22Rv1 (cell line): ENCODE measurements around the gene HUWE1.

Experiments
- CTCF ChIP-seq: fragments of 450-650 bp; IDR thresholded peaks from 2 replicates; pipeline ENCODE4 v1.5.1; 2017; ENCODE audit warnings: mild to moderate bottlenecking
- ZFX ChIP-seq: fragments of 450-650 bp; IDR thresholded peaks from 2 replicates; pipeline ENCODE4 v1.6.1; 2017; ENCODE audit warnings: antibody characterized with exemption, borderline replicate concordance

- TF ChIP-seq CTCF (no peak), ZFX (no peak)
Measured at GRCh38 chrX:53556868-53557267, 129.7 kb downstream of the HUWE1 start.
